ENCODE results near the gene ARF1.

Gene ARF1

DNA sequence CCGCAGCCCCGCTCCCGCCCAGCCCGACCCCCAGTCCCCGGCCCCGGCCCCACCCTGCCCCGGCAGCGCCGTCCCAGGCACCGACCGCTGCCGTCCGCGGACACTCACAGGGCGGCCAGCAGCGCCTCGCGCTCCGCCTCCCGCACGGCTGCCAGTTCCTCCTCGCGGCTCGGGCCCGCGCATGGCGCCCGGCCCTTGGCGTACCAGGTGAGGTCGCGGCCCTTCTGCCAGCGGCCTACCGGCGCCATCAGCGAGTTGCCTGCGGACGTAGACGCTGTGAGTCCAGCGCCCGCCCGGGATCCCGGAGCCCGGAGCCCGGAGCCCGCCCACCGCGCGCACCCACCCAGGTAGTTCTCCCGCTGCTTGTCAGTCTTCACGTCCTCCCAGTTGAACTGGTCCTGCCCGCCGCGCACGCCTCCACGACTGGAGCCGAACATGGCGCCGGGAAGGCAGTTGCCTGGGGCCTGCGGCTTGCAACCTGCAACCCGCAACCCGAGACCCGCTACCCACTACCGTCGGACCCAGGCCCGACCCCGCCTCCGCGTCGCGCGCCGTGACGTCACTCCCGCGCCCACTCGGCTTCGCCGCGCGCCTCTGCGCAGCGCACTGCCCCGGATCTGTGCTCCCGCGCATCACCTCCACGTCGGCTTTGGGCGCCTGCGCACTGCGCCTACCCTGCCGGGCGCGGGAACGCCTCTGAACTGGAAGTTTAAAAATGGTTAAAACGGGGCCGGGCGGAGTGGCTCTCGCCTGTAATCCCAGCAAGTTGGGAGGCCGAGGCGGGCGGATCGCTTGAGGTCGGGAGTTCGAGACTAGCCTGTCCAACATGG is 20.5 kb downstream of the ARF1 start, which contains the start of gene C1orf35:
Gene C1orf35, minus strand, starts transcription at position 535 of the 830 bp plus-strand sequence. Its CDS starts 98 bp downstream, at position 437.
- TF ChIP-seq, protein P1, sequence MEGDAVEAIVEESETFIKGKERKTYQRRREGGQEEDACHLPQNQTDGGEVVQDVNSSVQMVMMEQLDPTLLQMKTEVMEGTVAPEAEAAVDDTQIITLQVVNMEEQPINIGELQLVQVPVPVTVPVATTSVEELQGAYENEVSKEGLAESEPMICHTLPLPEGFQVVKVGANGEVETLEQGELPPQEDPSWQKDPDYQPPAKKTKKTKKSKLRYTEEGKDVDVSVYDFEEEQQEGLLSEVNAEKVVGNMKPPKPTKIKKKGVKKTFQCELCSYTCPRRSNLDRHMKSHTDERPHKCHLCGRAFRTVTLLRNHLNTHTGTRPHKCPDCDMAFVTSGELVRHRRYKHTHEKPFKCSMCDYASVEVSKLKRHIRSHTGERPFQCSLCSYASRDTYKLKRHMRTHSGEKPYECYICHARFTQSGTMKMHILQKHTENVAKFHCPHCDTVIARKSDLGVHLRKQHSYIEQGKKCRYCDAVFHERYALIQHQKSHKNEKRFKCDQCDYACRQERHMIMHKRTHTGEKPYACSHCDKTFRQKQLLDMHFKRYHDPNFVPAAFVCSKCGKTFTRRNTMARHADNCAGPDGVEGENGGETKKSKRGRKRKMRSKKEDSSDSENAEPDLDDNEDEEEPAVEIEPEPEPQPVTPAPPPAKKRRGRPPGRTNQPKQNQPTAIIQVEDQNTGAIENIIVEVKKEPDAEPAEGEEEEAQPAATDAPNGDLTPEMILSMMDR (IDR thresholded peaks at IDR 0.05) = no peak
- peak within 1 kb of the TSS; percentile 84 for H3K4me3 ChIP-seq (ENCODE audit: low read depth, low read length)
- no peaks in the 10 kb centered on the region for H3K4me1 ChIP-seq
- H3K9me3 ChIP-seq (ENCODE audit: control insufficient read depth, low read length) = no peaks in the 10 kb centered on the region
- no peaks in the 10 kb centered on the region for H3K79me2 ChIP-seq
- H3K36me3 ChIP-seq (ENCODE audit: control insufficient read depth, insufficient read depth, low read length) = no peaks in the 10 kb centered on the region
- peak within 1 kb of the TSS; percentile 54 for H3K4me2 ChIP-seq (ENCODE audit: low read length)
- peak within 1 kb of the TSS; percentile 90 for H2AFZ ChIP-seq
- H3K27me3 ChIP-seq (ENCODE audit: control insufficient read depth, insufficient read depth, low read length) = no peaks in the 10 kb centered on the region
- H3K27ac ChIP-seq = peak within 1 kb of the TSS; percentile 83
- peak within 1 kb of the TSS; percentile 61 for H3K9ac ChIP-seq

DNA sequence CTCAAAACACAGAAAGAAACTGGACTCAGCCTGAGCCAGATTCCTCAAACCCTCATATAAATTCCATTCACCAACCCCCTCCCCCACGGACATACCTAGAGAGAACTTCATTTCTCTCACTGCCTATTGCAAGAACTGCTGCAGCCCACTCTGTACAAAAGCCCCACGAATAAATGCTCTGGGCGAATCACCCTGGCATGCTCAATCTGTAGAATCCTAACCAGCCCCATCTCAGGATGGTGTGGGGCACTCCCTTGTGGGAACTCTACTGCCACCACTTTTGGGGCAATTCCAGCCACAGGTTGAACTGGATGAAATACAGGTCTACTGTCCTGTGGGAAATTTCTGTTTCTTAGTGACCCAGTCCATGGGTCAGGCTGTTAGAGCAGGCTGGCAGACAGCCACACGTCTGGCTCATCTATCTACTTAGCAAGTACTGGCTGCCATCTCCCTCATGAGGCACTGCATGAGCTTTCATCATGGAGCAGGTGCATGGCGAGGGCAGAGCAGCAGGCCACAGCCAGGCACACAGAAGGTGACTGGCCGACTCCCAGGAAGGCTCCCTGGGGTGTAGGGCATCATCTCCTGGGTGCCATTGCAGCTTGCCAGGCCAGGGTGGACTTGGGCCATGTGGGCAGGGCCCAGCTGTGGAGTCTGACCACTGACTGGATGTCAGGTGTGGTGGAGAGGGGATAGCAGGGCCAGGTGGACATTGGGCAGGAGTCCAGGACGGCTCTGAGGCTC is 22.2 kb downstream of the ARF1 start:
- H3K27ac ChIP-seq = no peak overlapping the region
- peaks cover 4% of the 10 kb centered on the region for H3K4me1 ChIP-seq
- no peaks in the 10 kb centered on the region for H3K9me3 ChIP-seq (ENCODE audit: control insufficient read depth, low read length)
- no peaks in the 10 kb centered on the region for H3K27me3 ChIP-seq (ENCODE audit: control insufficient read depth, insufficient read depth, low read length)
- H3K9ac ChIP-seq = no peak overlapping the region
- H3K36me3 ChIP-seq (ENCODE audit: control insufficient read depth, insufficient read depth, low read length) = no peaks in the 10 kb centered on the region
- H2AFZ ChIP-seq = no peak overlapping the region
- H3K4me2 ChIP-seq (ENCODE audit: low read length) = no peak overlapping the region
- no peaks in the 10 kb centered on the region for H3K79me2 ChIP-seq
- TF ChIP-seq, protein P1 (IDR thresholded peaks at IDR 0.05) = no peak
- H3K4me3 ChIP-seq (ENCODE audit: low read depth, low read length) = no peak overlapping the region

DNA sequence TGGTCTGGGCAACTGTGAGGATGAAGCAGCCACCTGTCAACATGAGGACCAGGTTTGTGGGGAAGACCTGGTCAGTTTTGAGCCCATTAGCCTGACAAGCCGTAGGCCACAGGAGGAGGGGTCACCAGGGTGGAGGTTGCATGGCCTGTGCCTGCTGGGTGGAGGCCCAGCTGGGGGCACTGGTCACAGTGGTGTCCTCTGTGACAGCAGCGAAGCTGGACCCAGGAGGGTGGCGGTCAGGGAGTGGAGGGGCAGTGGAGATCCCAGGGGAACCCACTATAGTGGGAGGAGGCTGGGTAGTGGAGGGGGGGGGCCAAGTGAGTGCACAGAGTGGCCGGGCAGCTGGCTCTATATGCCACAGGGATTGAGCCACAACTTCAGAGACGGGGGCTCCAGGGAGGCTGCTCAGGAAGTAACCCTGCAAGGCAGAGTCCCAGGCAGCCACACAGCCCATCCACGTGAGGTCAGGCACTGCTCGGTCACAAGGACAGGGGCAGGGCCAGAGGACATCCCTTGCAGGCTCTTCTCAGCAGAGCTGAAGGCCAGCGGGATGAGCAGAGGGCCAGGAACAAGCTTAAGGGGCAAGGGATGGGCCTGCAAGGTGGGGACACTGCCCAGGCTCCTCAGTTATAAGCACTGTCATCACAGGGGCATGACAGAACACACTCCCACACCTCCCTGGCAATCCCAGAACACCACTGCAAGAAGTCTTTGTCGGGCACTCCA is 22.9 kb downstream of the ARF1 start:
- Histone ChIP-seq H3K27ac (no peak overlapping the region), H3K9ac (no peak overlapping the region), H3K4me2 (ENCODE audit: low read length) (no peak overlapping the region), H3K4me3 (ENCODE audit: low read depth, low read length) (no peak overlapping the region), H2AFZ (no peak overlapping the region), H3K27me3 (ENCODE audit: control insufficient read depth, insufficient read depth, low read length) (no peaks in the 10 kb centered on the region), H3K9me3 (ENCODE audit: control insufficient read depth, low read length) (no peaks in the 10 kb centered on the region), H3K4me1 (peaks cover 5% of the 10 kb centered on the region), H3K79me2 (no peaks in the 10 kb centered on the region), H3K36me3 (ENCODE audit: control insufficient read depth, insufficient read depth, low read length) (no peaks in the 10 kb centered on the region)
- TF ChIP-seq, protein P1 (IDR thresholded peaks at IDR 0.05) = no peak

- Histone ChIP-seq H3K9ac (no peak overlapping the region), H3K9me3 (ENCODE audit: control insufficient read depth, low read length) (no peaks in the 10 kb centered on the region), H3K27me3 (ENCODE audit: control insufficient read depth, insufficient read depth, low read length) (no peaks in the 10 kb centered on the region), H3K4me1 (peaks cover 6% of the 10 kb centered on the region), H3K27ac (no peak overlapping the region), H2AFZ (no peak overlapping the region), H3K36me3 (ENCODE audit: control insufficient read depth, insufficient read depth, low read length) (no peaks in the 10 kb centered on the region), H3K79me2 (no peaks in the 10 kb centered on the region), H3K4me3 (ENCODE audit: low read depth, low read length) (no peak overlapping the region), H3K4me2 (ENCODE audit: low read length) (no peak overlapping the region)
- TF ChIP-seq, protein P1 (IDR thresholded peaks at IDR 0.05) = no peak
Observed at GRCh38 chr1:228105996-228106799, 23.7 kb downstream of the ARF1 start.

All from parathyroid adenoma (tissue), 2 donors.